GM23338 (cell line): ENCODE results near the gene PEPD. TPM values are rescaled to one million over a fixed set of nuclear protein-coding genes. Genes with fewer than 3 reads are reported as not detected.

Experiments used
- ATAC-seq: fragments of 200-7000 bp; cut with Tn5 transposase; 3 replicates; pipeline ENCODE4 v1.9.1; 2020
- DNase-seq: peaks from one replicate; pipeline ENCODE4 v3.0.0-alpha.2; 2015; ENCODE audit warnings: low spot score
- H2AFZ ChIP-seq: fragments of 200-600 bp; sonication (generic); 2 replicates; pipeline ENCODE4 v1.8.0; 2016; ENCODE audit warnings: antibody characterized with exemption, mild to moderate bottlenecking, moderate library complexity
- H3F3A ChIP-seq: fragments of 200-600 bp; sonication (generic); replicated peaks from 2 replicates; pipeline ENCODE4 v1.8.0; 2017; ENCODE audit warnings: antibody characterized with exemption, mixed run types, low read depth
- H3K27ac ChIP-seq: fragments of 200-600 bp; sonication (generic); 2 replicates; pipeline ENCODE4 v1.6.1; 2016; ENCODE audit warnings: low read depth
- H3K27me3 ChIP-seq: fragments of 200-600 bp; sonication (generic); 2 replicates; pipeline ENCODE4 v1.8.0; 2016; ENCODE audit warnings: mild to moderate bottlenecking, mixed run types, moderate library complexity; ENCODE audit not compliant: insufficient read depth
- H3K36me3 ChIP-seq: fragments of 200-600 bp; sonication (generic); 2 replicates; pipeline ENCODE4 v1.8.0; 2016; ENCODE audit warnings: mild to moderate bottlenecking; ENCODE audit not compliant: insufficient read depth
- H3K4me1 ChIP-seq: fragments of 200-600 bp; sonication (generic); 2 replicates; pipeline ENCODE4 v1.8.0; 2016; ENCODE audit warnings: mild to moderate bottlenecking, moderate library complexity; ENCODE audit not compliant: insufficient read depth
- H3K4me2 ChIP-seq: fragments of 200-600 bp; sonication (generic); 2 replicates; pipeline ENCODE4 v1.7.1; 2017; ENCODE audit warnings: mixed run types
- H3K4me3 ChIP-seq: fragments of 200-600 bp; sonication (generic); 2 replicates; pipeline ENCODE4 v1.6.1; 2016; ENCODE audit warnings: mixed run types
- H3K79me2 ChIP-seq: fragments of 200-600 bp; sonication (generic); replicated peaks from 2 replicates; pipeline ENCODE4 v1.8.0; 2017; ENCODE audit warnings: mild to moderate bottlenecking; ENCODE audit not compliant: insufficient read depth
- H3K9me2 ChIP-seq: fragments of 200-600 bp; sonication (generic); 2 replicates; pipeline ENCODE4 v1.8.0; 2017; ENCODE audit not compliant: insufficient read depth
- H4K20me1 ChIP-seq: fragments of 200-600 bp; sonication (generic); replicated peaks from 2 replicates; pipeline ENCODE4 v1.8.0; 2017; ENCODE audit warnings: mild to moderate bottlenecking; ENCODE audit not compliant: insufficient read depth
- H3K27ac Mint-ChIP-seq: 2 replicates; pipeline ENCODE4 v1.8.0; 2020; ENCODE audit warnings: inconsistent platforms, mild to moderate bottlenecking, moderate library complexity, mixed read lengths
- H3K27me3 Mint-ChIP-seq: 3 replicates; pipeline ENCODE4 v1.8.0; 2022; ENCODE audit warnings: low read depth, mild to moderate bottlenecking, moderate library complexity, mixed read lengths, inconsistent platforms; ENCODE audit not compliant: insufficient read depth, poor library complexity
- H3K36me3 Mint-ChIP-seq: 3 replicates; pipeline ENCODE4 v1.8.0; 2021; ENCODE audit warnings: low read depth, mild to moderate bottlenecking, inconsistent platforms, moderate library complexity, mixed read lengths
- H3K4me1 Mint-ChIP-seq: 3 replicates; pipeline ENCODE4 v1.8.0; 2020; ENCODE audit warnings: mild to moderate bottlenecking, inconsistent platforms, mixed read lengths
- H3K4me3 Mint-ChIP-seq: 3 replicates; pipeline ENCODE4 v1.8.0; 2021; ENCODE audit warnings: moderate library complexity, mild to moderate bottlenecking, inconsistent platforms, mixed read lengths
- H3K9me3 Mint-ChIP-seq: 3 replicates; pipeline ENCODE4 v1.8.0; 2020; ENCODE audit warnings: moderate library complexity, mild to moderate bottlenecking, inconsistent platforms, mixed read lengths
- CREB1 ChIP-seq: fragments of 250-450 bp; sonication (Bioruptor Pico); IDR thresholded peaks from 2 replicates; pipeline ENCODE4 v1.5.0; 2020; ENCODE audit warnings: low read depth, mild to moderate bottlenecking, moderate library complexity
- CTCF ChIP-seq, 2 experiments: fragments of 200-600 bp in 1 of 2; sonication (generic) in 1 of 2; conservative IDR thresholded peaks; 2 replicates each; pipeline versions ENCODE4 v1.5.1 to v1.6.1; 2016 to 2017; ENCODE audit warnings: antibody characterized with exemption in 2 of 2, low read depth in 2 of 2, mild to moderate bottlenecking in 2 of 2, moderate library complexity in 1 of 2
- POLR2AphosphoS5 ChIP-seq: IDR thresholded peaks from 2 replicates; pipeline ENCODE4 v1.6.1; 2016; ENCODE audit warnings: antibody characterized with exemption, low read depth
- REST ChIP-seq: IDR thresholded peaks from one replicate; pipeline ENCODE4 v1.6.1; 2018; ENCODE audit warnings: antibody characterized with exemption; ENCODE audit not compliant: unreplicated experiment
- STAT1 ChIP-seq: IDR thresholded peaks from one replicate; pipeline ENCODE4 v1.6.1; 2016; ENCODE audit warnings: antibody characterized with exemption; ENCODE audit not compliant: unreplicated experiment
- ZNF331 ChIP-seq: fragments of 250-450 bp; sonication (Bioruptor Pico); IDR thresholded peaks from 2 replicates; pipeline ENCODE4 v1.5.0; 2020; ENCODE audit warnings: low read depth, mild to moderate bottlenecking, moderate library complexity
- polyA plus RNA-seq: library from polyadenylated mRNA; unstranded; fragments of >200 nt; fragmentation: Nextera tagmentation; extraction: Ambion mirVana; gene quantifications from 2 replicates; pipeline ENCODE4 v1.2.1, GENCODE V29; 2016
- total RNA-seq: library from RNA; depleted of rRNA; stranded (reverse); fragments of >200 nt; shearing (Covaris generic); gene quantifications from 2 replicates; pipeline ENCODE4 v1.2.3, GENCODE V29; 2014
- TF ChIP-seq, protein P1 (sequence below): fragments of 250-450 bp; sonication (Bioruptor Pico); IDR thresholded peaks from 2 replicates; pipeline ENCODE4 v1.5.0; 2020; ENCODE audit warnings: mild to moderate bottlenecking, moderate library complexity

The PEPD gene
- total and polyA plus RNA-seq, 2 experiments from 2014 or later, result 81.7 to 89.2 TPM

- no peaks in the 10 kb centered on the region for H3K79me2 ChIP-seq
- Mint-ChIP-seq H3K27ac (no peak overlapping the region), H3K36me3 (no peaks in the 10 kb centered on the region), H3K27me3 (peaks cover 9% of the 10 kb centered on the region), H3K4me3 (no peak overlapping the region), H3K4me1 (peaks cover 7% of the 10 kb centered on the region), H3K9me3 (no peaks in the 10 kb centered on the region)
- H3K27ac ChIP-seq, result no peak overlapping the region
- H3K36me3 ChIP-seq, result no peaks in the 10 kb centered on the region
- no peaks in the 10 kb centered on the region for H3K27me3 ChIP-seq
- no peak overlapping the region for H3K4me3 ChIP-seq
- no peaks in the 10 kb centered on the region for H3K9me2 ChIP-seq
- ATAC-seq, result no peak
- no peaks in the 10 kb centered on the region for H4K20me1 ChIP-seq
- TF ChIP-seq CTCF (conservative IDR thresholded peaks at IDR 0.05; ENCODE audit: low read depth in 2 of 2) (no peak), ZNF331 (CRISPR knock-in tag) (no peak), CREB1 (CRISPR knock-in tag) (no peak), STAT1 (no peak), REST (no peak), POLR2AphosphoS5 (no peak)
- TF ChIP-seq, protein P1, sequence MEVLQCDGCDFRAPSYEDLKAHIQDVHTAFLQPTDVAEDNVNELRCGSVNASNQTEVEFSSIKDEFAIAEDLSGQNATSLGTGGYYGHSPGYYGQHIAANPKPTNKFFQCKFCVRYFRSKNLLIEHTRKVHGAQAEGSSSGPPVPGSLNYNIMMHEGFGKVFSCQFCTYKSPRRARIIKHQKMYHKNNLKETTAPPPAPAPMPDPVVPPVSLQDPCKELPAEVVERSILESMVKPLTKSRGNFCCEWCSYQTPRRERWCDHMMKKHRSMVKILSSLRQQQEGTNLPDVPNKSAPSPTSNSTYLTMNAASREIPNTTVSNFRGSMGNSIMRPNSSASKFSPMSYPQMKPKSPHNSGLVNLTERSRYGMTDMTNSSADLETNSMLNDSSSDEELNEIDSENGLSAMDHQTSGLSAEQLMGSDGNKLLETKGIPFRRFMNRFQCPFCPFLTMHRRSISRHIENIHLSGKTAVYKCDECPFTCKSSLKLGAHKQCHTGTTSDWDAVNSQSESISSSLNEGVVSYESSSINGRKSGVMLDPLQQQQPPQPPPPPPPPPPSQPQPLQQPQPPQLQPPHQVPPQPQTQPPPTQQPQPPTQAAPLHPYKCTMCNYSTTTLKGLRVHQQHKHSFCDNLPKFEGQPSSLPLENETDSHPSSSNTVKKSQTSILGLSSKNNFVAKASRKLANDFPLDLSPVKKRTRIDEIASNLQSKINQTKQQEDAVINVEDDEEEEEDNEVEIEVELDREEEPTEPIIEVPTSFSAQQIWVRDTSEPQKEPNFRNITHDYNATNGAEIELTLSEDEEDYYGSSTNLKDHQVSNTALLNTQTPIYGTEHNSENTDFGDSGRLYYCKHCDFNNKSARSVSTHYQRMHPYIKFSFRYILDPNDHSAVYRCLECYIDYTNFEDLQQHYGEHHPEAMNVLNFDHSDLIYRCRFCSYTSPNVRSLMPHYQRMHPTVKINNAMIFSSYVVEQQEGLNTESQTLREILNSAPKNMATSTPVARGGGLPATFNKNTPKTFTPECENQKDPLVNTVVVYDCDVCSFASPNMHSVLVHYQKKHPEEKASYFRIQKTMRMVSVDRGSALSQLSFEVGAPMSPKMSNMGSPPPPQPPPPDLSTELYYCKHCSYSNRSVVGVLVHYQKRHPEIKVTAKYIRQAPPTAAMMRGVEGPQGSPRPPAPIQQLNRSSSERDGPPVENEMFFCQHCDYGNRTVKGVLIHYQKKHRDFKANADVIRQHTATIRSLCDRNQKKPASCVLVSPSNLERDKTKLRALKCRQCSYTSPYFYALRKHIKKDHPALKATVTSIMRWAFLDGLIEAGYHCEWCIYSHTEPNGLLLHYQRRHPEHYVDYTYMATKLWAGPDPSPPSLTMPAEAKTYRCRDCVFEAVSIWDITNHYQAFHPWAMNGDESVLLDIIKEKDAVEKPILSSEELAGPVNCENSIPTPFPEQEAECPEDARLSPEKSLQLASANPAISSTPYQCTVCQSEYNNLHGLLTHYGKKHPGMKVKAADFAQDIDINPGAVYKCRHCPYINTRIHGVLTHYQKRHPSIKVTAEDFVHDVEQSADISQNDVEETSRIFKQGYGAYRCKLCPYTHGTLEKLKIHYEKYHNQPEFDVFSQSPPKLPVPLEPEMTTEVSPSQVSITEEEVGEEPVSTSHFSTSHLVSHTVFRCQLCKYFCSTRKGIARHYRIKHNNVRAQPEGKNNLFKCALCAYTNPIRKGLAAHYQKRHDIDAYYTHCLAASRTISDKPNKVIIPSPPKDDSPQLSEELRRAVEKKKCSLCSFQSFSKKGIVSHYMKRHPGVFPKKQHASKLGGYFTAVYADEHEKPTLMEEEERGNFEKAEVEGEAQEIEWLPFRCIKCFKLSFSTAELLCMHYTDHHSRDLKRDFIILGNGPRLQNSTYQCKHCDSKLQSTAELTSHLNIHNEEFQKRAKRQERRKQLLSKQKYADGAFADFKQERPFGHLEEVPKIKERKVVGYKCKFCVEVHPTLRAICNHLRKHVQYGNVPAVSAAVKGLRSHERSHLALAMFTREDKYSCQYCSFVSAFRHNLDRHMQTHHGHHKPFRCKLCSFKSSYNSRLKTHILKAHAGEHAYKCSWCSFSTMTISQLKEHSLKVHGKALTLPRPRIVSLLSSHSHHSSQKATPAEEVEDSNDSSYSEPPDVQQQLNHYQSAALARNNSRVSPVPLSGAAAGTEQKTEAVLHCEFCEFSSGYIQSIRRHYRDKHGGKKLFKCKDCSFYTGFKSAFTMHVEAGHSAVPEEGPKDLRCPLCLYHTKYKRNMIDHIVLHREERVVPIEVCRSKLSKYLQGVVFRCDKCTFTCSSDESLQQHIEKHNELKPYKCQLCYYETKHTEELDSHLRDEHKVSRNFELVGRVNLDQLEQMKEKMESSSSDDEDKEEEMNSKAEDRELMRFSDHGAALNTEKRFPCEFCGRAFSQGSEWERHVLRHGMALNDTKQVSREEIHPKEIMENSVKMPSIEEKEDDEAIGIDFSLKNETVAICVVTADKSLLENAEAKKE (CRISPR knock-in tag), result no peak
- H3K4me2 ChIP-seq, result no peak overlapping the region
- DNase-seq, result no peak
- no peaks in the 10 kb centered on the region; the same call in 1 of the 2 replicates for H3K4me1 ChIP-seq
- H3F3A ChIP-seq, result no peaks in the 10 kb centered on the region
- H2AFZ ChIP-seq, result no peak overlapping the region
Measured at GRCh38 chr19:33407716-33408115, 113.9 kb downstream of the PEPD start.
